HEK293T (cell line): ENCODE data around the gene METTL22.
A peak's percentile ranks its signal among the peaks of the same experiment; 100 is the strongest.

ENCODE experiments used
- CTCF ChIA-PET: fragments of 350-600 bp; formaldehyde crosslinking; extraction: SDS; loops from one replicate; lab custom pipeline; 2021; ENCODE audit warnings: antibody characterized with exemption, inconsistent platforms; lab: Yijun Ruan, JAX
- POLR2A ChIA-PET: fragments of 350-600 bp; formaldehyde crosslinking; extraction: SDS; loops from one replicate; lab custom pipeline; 2020; ENCODE audit warnings: antibody characterized with exemption, inconsistent platforms; lab: Yijun Ruan, JAX
- DNase-seq: peaks from one replicate; pipeline ENCODE4 v3.0.0; 2012; ENCODE audit warnings: mixed read lengths; ENCODE audit errors: extremely low spot score
- ARNT ChIP-seq: fragments of 450-650 bp; IDR thresholded peaks from 2 replicates; pipeline ENCODE4 v1.6.1; 2017; ENCODE audit warnings: mild to moderate bottlenecking
- BHLHE40 ChIP-seq: fragments of 450-650 bp; IDR thresholded peaks from 2 replicates; pipeline ENCODE4 v1.6.1; 2016; ENCODE audit warnings: mild to moderate bottlenecking, moderate library complexity, borderline replicate concordance
- CTBP1 ChIP-seq: fragments of 450-650 bp; IDR thresholded peaks from 2 replicates; pipeline ENCODE4 v1.6.1; 2016; ENCODE audit warnings: borderline replicate concordance
- ELF4 ChIP-seq: fragments of 450-650 bp; IDR thresholded peaks from 2 replicates; pipeline ENCODE4 v1.6.1; 2017; ENCODE audit warnings: antibody characterized with exemption
- FOXA1 ChIP-seq: fragments of 450-650 bp; IDR thresholded peaks from 2 replicates; pipeline ENCODE4 v1.6.1; 2016; ENCODE audit warnings: mild to moderate bottlenecking
- FOXK2 ChIP-seq: fragments of 450-650 bp; IDR thresholded peaks from 2 replicates; pipeline ENCODE4 v1.6.1; 2016; ENCODE audit warnings: mild to moderate bottlenecking
- FOXM1 ChIP-seq: fragments of 450-650 bp; IDR thresholded peaks from 2 replicates; pipeline ENCODE4 v1.6.1; 2017; ENCODE audit warnings: mild to moderate bottlenecking, borderline replicate concordance
- HDGF ChIP-seq: fragments of 450-650 bp; IDR thresholded peaks from 2 replicates; pipeline ENCODE4 v1.6.1; 2017; ENCODE audit warnings: antibody characterized with exemption, borderline replicate concordance
- L3MBTL2 ChIP-seq: fragments of 450-650 bp; conservative IDR thresholded peaks from 2 replicates; pipeline ENCODE4 v1.6.1; 2016; ENCODE audit warnings: mild to moderate bottlenecking
- LEF1 ChIP-seq: fragments of 450-650 bp; IDR thresholded peaks from 2 replicates; pipeline ENCODE4 v1.6.1; 2017; ENCODE audit warnings: mild to moderate bottlenecking, borderline replicate concordance
- NFRKB ChIP-seq: fragments of 450-650 bp; IDR thresholded peaks from 2 replicates; pipeline ENCODE4 v1.6.1; 2016; ENCODE audit warnings: mild to moderate bottlenecking, moderate library complexity
- PKNOX1 ChIP-seq: fragments of 450-650 bp; IDR thresholded peaks from 2 replicates; pipeline ENCODE4 v1.6.1; 2016
- SP1 ChIP-seq: fragments of 450-650 bp; IDR thresholded peaks from 2 replicates; pipeline ENCODE4 v1.6.1; 2017
- SUZ12 ChIP-seq: fragments of 450-650 bp; IDR thresholded peaks from 2 replicates; pipeline ENCODE4 v1.6.1; 2016; ENCODE audit warnings: mild to moderate bottlenecking
- TARDBP ChIP-seq: fragments of 450-650 bp; IDR thresholded peaks from 2 replicates; pipeline ENCODE4 v1.6.1; 2016
- ZNF384 ChIP-seq: fragments of 450-650 bp; IDR thresholded peaks from 2 replicates; pipeline ENCODE4 v1.6.1; 2016

The METTL22 gene

GRCh38 chr16:8673611-8674412, 52.3 kb downstream of the METTL22 start:
- ChIA-PET CTCF (no interaction called here), POLR2A (interaction anchor here (3.3 kb wide), 1 partner anchor 195 kb away, joined by 9 read pairs; the partner anchor contains the start of gene CARHSP1)
- TF ChIP-seq HDGF: no peak
- TF ChIP-seq SP1: no peak
- no peak for TF ChIP-seq BHLHE40
- no peak for TF ChIP-seq NFRKB
- no peak for TF ChIP-seq LEF1
- TF ChIP-seq ZNF384: no peak
- no peak for TF ChIP-seq CTBP1
- no peak for TF ChIP-seq ARNT
- no peak for TF ChIP-seq SUZ12
- no peak for TF ChIP-seq FOXA1
- no peak for TF ChIP-seq L3MBTL2
- TF ChIP-seq ELF4: no peak
- no peak for TF ChIP-seq FOXK2
- no peak for TF ChIP-seq FOXM1
- TF ChIP-seq TARDBP: no peak
- no peak for TF ChIP-seq PKNOX1
- DNase-seq: no peak

GRCh38 chr16:8674413-8675022, 53.0 kb downstream of the METTL22 start, which contains the start of gene ABAT:
TSS of gene ABAT (plus strand) at chr16:8674617. CDS start at chr16:8735740, 61,123 bp downstream.
- ChIA-PET CTCF (no interaction called here), POLR2A (interaction anchor here (3.3 kb wide), 1 partner anchor 194 kb away, joined by 9 read pairs; the partner anchor contains the start of gene CARHSP1)
- peak; percentile 93 for DNase-seq
- TF ChIP-seq HDGF (no peak), BHLHE40 (no peak), ARNT (no peak), SUZ12 (no peak), FOXM1 (no peak), ZNF384 (no peak), LEF1 (no peak), FOXA1 (no peak), FOXK2 (no peak), L3MBTL2 (no peak), PKNOX1 (no peak), ELF4 (no peak), CTBP1 (no peak), NFRKB (no peak), SP1 (no peak), TARDBP (no peak)

- DNase-seq: no peak
- ChIA-PET POLR2A (interaction anchor here (3.3 kb wide), 1 partner anchor 193 kb away, joined by 9 read pairs; the partner anchor contains the start of gene CARHSP1), CTCF (interaction anchor here (0.7 kb wide), 1 partner anchor 697 kb away, joined by 3 read pairs; no protein-coding TSS in a partner anchor)
- TF ChIP-seq HDGF (no peak), TARDBP (no peak), FOXK2 (no peak), LEF1 (no peak), CTBP1 (no peak), FOXM1 (no peak), PKNOX1 (no peak), L3MBTL2 (no peak), SP1 (no peak), FOXA1 (no peak), ZNF384 (no peak)
Measured at GRCh38 chr16:8675183-8676159, 54.0 kb downstream of the METTL22 start.

GRCh38 chr16:8676160-8676547, 54.7 kb downstream of the METTL22 start:
- ChIA-PET CTCF (interaction anchor here (0.7 kb wide), 1 partner anchor 696 kb away, joined by 3 read pairs; no protein-coding TSS in a partner anchor), POLR2A (interaction anchor here (3.3 kb wide), 1 partner anchor 193 kb away, joined by 9 read pairs; the partner anchor contains the start of gene CARHSP1)
- DNase-seq: no peak
- no peak for TF ChIP-seq PKNOX1
- no peak for TF ChIP-seq ELF4
- no peak for TF ChIP-seq FOXK2
